ENCODE data around the gene IL17RB.

Gene IL17RB

GRCh38 chr3:53846134-53846850 lies at the start of gene IL17RB, which contains the start of gene CHDH:
Gene IL17RB (plus strand): TSS chr3:53846568. CDS start chr3:53846589, 21 bp downstream.
Gene CHDH (minus strand): TSS chr3:53846419. CDS start chr3:53824008, 22,411 bp downstream.
- DNase-seq: peak; percentile 59

- DNase-seq: no peak
These were observed 48.2 kb upstream of the IL17RB start for GRCh38 chr3:53798144-53798543.

GRCh38 chr3:53799338-53799865 lies 47.0 kb upstream of the IL17RB start:
- DNase-seq: no peak

GRCh38 chr3:53800041-53800906 lies 46.1 kb upstream of the IL17RB start:
- no peak for DNase-seq

- DNase-seq: no peak
These were observed 45.0 kb upstream of the IL17RB start for GRCh38 chr3:53801319-53801718.

GRCh38 chr3:53802256-53802880 lies 44.0 kb upstream of the IL17RB start:
- DNase-seq: no peak

- DNase-seq: no peak
These were observed 43.1 kb upstream of the IL17RB start for GRCh38 chr3:53803124-53803815.

GRCh38 chr3:53803816-53804695 lies 42.3 kb upstream of the IL17RB start:
- no peak for DNase-seq

GRCh38 chr3:53804697-53805462 lies 41.5 kb upstream of the IL17RB start:
- no peak for DNase-seq

GRCh38 chr3:53805463-53806159 lies 40.8 kb upstream of the IL17RB start:
- DNase-seq: peak; percentile 33

- peak; percentile 45 for DNase-seq
These were observed 39.9 kb upstream of the IL17RB start for GRCh38 chr3:53806182-53807116.

GRCh38 chr3:53807117-53807810 lies 39.1 kb upstream of the IL17RB start:
- peak; percentile 7 for DNase-seq

GRCh38 chr3:53808496-53808895 lies 37.9 kb upstream of the IL17RB start:
- peak; percentile 17 for DNase-seq

GRCh38 chr3:53809267-53809666 lies 37.1 kb upstream of the IL17RB start:
- no peak for DNase-seq

GRCh38 chr3:53809764-53810400 lies 36.5 kb upstream of the IL17RB start:
- no peak for DNase-seq

- DNase-seq: no peak
These were observed 35.0 kb upstream of the IL17RB start for GRCh38 chr3:53811143-53811927.

GRCh38 chr3:53812434-53812833 lies 33.9 kb upstream of the IL17RB start:
- no peak for DNase-seq
